Hepatocyte (in vitro differentiated cells): ENCODE data around the gene GRM1. TPM values are rescaled to one million over a fixed set of nuclear protein-coding genes. Genes with fewer than 3 reads are reported as not detected.

Experiments used
- DNase-seq: peaks from one replicate; pipeline ENCODE4 v3.0.0-alpha.2; 2016; ENCODE audit warnings: low spot score
- H2AFZ ChIP-seq: fragments of 200-600 bp; sonication (generic); 2 replicates; pipeline ENCODE4 v1.6.0; 2016; ENCODE audit warnings: antibody characterized with exemption, mild to moderate bottlenecking
- H3K27ac ChIP-seq: fragments of 200-600 bp; sonication (generic); 2 replicates; pipeline ENCODE4 v1.5.1; 2016; ENCODE audit warnings: mild to moderate bottlenecking
- H3K27me3 ChIP-seq: fragments of 200-600 bp; sonication (generic); 2 replicates; pipeline ENCODE4 v1.6.1; 2016
- H3K36me3 ChIP-seq: fragments of 200-600 bp; sonication (generic); replicated peaks from 2 replicates; pipeline ENCODE4 v1.5.1; 2016; ENCODE audit warnings: low read depth; ENCODE audit not compliant: insufficient read depth
- H3K4me1 ChIP-seq: fragments of 200-600 bp; sonication (generic); 2 replicates; pipeline ENCODE4 v1.5.1; 2016; ENCODE audit warnings: mild to moderate bottlenecking, moderate library complexity; ENCODE audit not compliant: insufficient read depth
- H3K4me2 ChIP-seq: fragments of 200-600 bp; sonication (generic); 2 replicates; pipeline ENCODE4 v1.6.0; 2016
- H3K4me3 ChIP-seq: fragments of 200-600 bp; sonication (generic); 2 replicates; pipeline ENCODE4 v1.5.1; 2016; ENCODE audit warnings: mild to moderate bottlenecking
- H3K79me2 ChIP-seq: fragments of 200-600 bp; sonication (generic); 2 replicates; pipeline ENCODE4 v1.6.0; 2017; ENCODE audit warnings: mild to moderate bottlenecking
- H3K9me2 ChIP-seq: fragments of 200-600 bp; sonication (generic); replicated peaks from 2 replicates; pipeline ENCODE4 v1.6.0; 2017; ENCODE audit warnings: mild to moderate bottlenecking; ENCODE audit not compliant: insufficient read depth
- H3K9me3 ChIP-seq: fragments of 200-600 bp; sonication (generic); 2 replicates; pipeline ENCODE4 v1.5.1; 2016; ENCODE audit warnings: low read depth, mild to moderate bottlenecking
- H4K20me1 ChIP-seq: fragments of 200-600 bp; sonication (generic); 2 replicates; pipeline ENCODE4 v1.6.0; 2016; ENCODE audit warnings: mild to moderate bottlenecking; ENCODE audit not compliant: insufficient read depth, poor library complexity, severe bottlenecking
- EZH2 ChIP-seq: fragments of 200-600 bp; sonication (generic); IDR thresholded peaks from 2 replicates; pipeline ENCODE4 v1.6.1; 2016; ENCODE audit warnings: antibody characterized with exemption, mild to moderate bottlenecking, borderline replicate concordance
- EZH2phosphoT487 ChIP-seq: fragments of 200-600 bp; sonication (generic); IDR thresholded peaks from one replicate; pipeline ENCODE4 v1.6.1; 2018; ENCODE audit warnings: antibody characterized with exemption, mild to moderate bottlenecking, low read depth, moderate library complexity; ENCODE audit not compliant: unreplicated experiment, severe bottlenecking
- WGBS: methylation state at CpG from one replicate; pipeline ENCODE4 v1.1.6; 2016; ENCODE audit warnings: low lambda C conversion rate; ENCODE audit errors: missing lambda C conversion rate; 5-methylcytosine and 5-hydroxymethylcytosine counted together
- polyA plus RNA-seq: library from polyadenylated mRNA; unstranded; fragments of >200 nt; fragmentation: Nextera tagmentation; extraction: Ambion mirVana; gene quantifications from 2 replicates; pipeline ENCODE4 v1.2.1, GENCODE V29; 2016
- total RNA-seq: library from RNA; depleted of rRNA; stranded (reverse); fragments of >200 nt; gene quantifications from 2 replicates; pipeline ENCODE4 v1.2.3, GENCODE V29; 2014
- TF ChIP-seq, protein P1 (sequence below): fragments of 200-600 bp; sonication (generic); IDR thresholded peaks from 2 replicates; pipeline ENCODE4 v1.5.1; 2016; ENCODE audit warnings: antibody characterized with exemption, mild to moderate bottlenecking; ENCODE audit not compliant: poor library complexity

Gene GRM1
- total and polyA plus RNA-seq, 2 experiments from 2014 or later: 0.17 TPM; not detected in 1

DNA sequence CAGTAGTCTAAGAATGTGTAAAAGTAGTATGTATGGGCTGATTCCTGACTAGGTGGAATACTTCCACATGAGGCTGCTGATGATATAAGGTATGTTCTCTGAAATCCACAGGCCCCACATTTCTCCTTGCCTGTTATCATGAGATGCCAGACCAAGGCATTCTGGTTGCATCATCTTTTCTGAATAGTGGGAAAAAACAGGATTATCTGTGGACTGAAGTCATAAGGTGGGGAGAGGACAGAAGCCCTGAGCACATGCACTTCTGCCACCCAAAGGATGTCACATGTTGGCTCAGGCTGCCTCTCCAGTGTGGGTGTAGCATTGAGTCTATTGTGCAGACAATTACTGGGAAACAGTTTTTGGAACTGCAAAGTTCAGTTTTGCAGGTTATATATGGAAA, 330.3 kb downstream of the GRM1 start:
- Histone ChIP-seq H3K9me2 (no peaks in the 10 kb centered on the region), H3K27ac (no peak overlapping the region), H4K20me1 (no peaks in the 10 kb centered on the region), H3K79me2 (no peaks in the 10 kb centered on the region), H3K27me3 (no peaks in the 10 kb centered on the region), H3K4me2 (no peak overlapping the region), H3K9me3 (no peaks in the 10 kb centered on the region), H2AFZ (no peak overlapping the region), H3K4me3 (no peak overlapping the region), H3K36me3 (no peaks in the 10 kb centered on the region), H3K4me1 (no peaks in the 10 kb centered on the region)
- no peak for DNase-seq
- TF ChIP-seq, protein P1, sequence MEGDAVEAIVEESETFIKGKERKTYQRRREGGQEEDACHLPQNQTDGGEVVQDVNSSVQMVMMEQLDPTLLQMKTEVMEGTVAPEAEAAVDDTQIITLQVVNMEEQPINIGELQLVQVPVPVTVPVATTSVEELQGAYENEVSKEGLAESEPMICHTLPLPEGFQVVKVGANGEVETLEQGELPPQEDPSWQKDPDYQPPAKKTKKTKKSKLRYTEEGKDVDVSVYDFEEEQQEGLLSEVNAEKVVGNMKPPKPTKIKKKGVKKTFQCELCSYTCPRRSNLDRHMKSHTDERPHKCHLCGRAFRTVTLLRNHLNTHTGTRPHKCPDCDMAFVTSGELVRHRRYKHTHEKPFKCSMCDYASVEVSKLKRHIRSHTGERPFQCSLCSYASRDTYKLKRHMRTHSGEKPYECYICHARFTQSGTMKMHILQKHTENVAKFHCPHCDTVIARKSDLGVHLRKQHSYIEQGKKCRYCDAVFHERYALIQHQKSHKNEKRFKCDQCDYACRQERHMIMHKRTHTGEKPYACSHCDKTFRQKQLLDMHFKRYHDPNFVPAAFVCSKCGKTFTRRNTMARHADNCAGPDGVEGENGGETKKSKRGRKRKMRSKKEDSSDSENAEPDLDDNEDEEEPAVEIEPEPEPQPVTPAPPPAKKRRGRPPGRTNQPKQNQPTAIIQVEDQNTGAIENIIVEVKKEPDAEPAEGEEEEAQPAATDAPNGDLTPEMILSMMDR: no peak
- TF ChIP-seq EZH2 (no peak), EZH2phosphoT487 (no peak)

DNA sequence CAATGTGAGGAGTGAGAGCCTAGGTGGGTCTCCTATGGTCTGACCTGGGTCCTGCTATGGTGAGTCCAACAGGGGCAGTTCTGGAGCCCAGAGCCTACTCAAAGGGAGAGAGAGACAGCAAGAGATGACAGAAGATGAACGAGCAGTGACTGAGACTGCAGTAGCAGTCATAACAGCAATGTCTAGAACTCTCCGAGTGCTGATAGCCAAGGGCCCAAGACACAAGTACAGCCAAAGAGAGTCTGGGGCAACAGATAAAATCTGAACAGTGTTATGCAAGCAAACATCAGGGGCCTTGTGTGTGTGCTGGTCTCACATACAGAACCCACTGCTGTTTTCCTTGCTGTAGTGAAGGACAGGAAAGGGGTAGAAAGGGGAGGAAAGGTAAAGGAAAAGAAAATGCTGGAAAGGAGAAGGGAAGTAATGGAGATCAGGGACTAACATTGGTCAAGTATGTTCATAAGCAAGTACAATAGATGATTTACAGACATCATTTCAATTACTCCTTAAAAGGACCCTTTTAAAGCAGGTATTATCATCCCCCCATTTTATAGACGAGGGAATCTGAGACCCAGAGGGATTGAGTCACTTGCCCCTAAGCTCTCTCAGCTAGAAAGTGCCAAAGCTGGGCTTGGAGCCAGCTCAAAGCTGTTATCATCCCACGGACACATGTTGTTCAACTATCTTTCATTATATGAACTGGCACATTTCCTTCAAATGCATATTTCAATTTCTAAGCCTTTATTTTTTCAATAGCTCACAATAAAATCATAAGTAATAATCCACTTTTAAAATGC, 332.5 kb downstream of the GRM1 start:
- WGBS: 55% methylated on average over 4 of the region's 4 CpGs
- H3K4me1 ChIP-seq: no peaks in the 10 kb centered on the region
- no peak overlapping the region for H2AFZ ChIP-seq
- H3K79me2 ChIP-seq: no peaks in the 10 kb centered on the region
- H3K36me3 ChIP-seq: no peaks in the 10 kb centered on the region
- no peaks in the 10 kb centered on the region for H4K20me1 ChIP-seq
- TF ChIP-seq EZH2 (no peak), EZH2phosphoT487 (no peak)
- TF ChIP-seq, protein P1: no peak
- no peaks in the 10 kb centered on the region for H3K9me3 ChIP-seq
- H3K4me2 ChIP-seq: no peak overlapping the region
- H3K27ac ChIP-seq: peak overlapping the region; percentile 22
- no peak for DNase-seq
- no peak overlapping the region for H3K4me3 ChIP-seq
- H3K27me3 ChIP-seq: no peaks in the 10 kb centered on the region
- H3K9me2 ChIP-seq: no peaks in the 10 kb centered on the region

DNA sequence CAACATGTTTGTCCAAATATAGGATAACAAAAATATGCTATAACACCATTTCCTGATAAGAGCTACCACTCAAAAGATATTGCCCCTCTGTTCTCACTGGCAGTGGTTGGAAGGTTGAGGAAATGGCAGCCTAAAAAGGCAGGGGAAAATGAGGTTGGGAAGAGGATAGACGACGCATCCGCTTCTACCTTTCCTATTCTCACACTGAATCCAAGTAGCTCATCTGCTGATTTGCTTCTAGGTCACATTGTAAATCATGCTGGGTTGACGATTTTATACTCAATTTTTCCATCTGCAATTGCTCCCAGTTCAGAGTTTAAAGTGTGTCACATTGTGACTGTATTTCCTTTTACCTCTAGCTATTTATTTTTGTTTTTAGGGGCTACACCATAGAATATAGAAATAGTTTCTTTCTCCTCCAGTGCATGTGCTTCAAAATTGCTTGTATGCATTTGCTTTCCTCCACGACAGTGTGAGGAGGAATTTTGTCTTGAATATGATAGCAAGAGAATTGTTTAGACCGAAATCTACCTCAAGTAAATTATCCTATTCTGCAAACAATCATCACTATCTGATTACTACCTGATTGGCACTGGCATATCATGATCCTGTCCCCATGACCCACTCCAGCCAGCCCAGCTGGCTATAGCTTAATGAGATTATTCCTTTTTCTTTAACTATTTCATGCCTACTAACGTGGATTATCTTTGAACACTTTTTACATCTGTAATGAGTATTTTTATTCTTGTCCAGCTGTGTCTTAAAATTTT, 335.2 kb downstream of the GRM1 start:
- Histone ChIP-seq H2AFZ (no peak overlapping the region), H3K4me3 (no peak overlapping the region), H3K4me2 (no peak overlapping the region), H3K9me3 (no peaks in the 10 kb centered on the region), H3K4me1 (no peaks in the 10 kb centered on the region), H3K27ac (no peak overlapping the region), H4K20me1 (no peaks in the 10 kb centered on the region), H3K36me3 (no peaks in the 10 kb centered on the region), H3K27me3 (no peaks in the 10 kb centered on the region), H3K79me2 (no peaks in the 10 kb centered on the region), H3K9me2 (no peaks in the 10 kb centered on the region)
- TF ChIP-seq, protein P1: no peak
- TF ChIP-seq EZH2phosphoT487: no peak
- TF ChIP-seq EZH2: no peak
- WGBS: 72% methylated on average over 7 of the region's 7 CpGs
- no peak for DNase-seq
